A673 (cell line): Measurements from ENCODE around the gene FBXO17. TPM values are rescaled to one million over a fixed set of nuclear protein-coding genes. Genes with fewer than 3 reads are reported as not detected.

Experiments used
- BruUV-seq: library from RNA; stranded (reverse); fragments of 400-500 nt; replicated peaks from 2 replicates; lab custom pipeline; 2021; lab: Mats Ljungman, UMichigan
- CTCF ChIA-PET: fragments of 300-600 bp; sonication (Branson Sonifier 250); formaldehyde crosslinking; loops from one replicate; lab custom pipeline; 2022; ENCODE audit warnings: antibody characterized with exemption; lab: Charles Lee
- POLR2A ChIA-PET: fragments of 300-600 bp; sonication (Branson Sonifier 250); formaldehyde crosslinking; loops from one replicate; lab custom pipeline; 2022; ENCODE audit warnings: antibody characterized with exemption; ENCODE audit not compliant: low non-redundant PET; lab: Charles Lee
- DNase-seq: peaks from one replicate; pipeline ENCODE4 v3.0.0-alpha.2; 2015; ENCODE audit warnings: low spot score
- H3K27ac ChIP-seq: fragments of 200-600 bp; sonication (generic); 2 replicates; pipeline ENCODE4 v1.5.1; 2016; ENCODE audit warnings: mixed run types, low read depth, mild to moderate bottlenecking, mixed read lengths, antibody characterized with exemption, low read length; ENCODE audit not compliant: poor library complexity, severe bottlenecking
- H3K27me3 ChIP-seq: fragments of 200-600 bp; sonication (generic); replicated peaks from 2 replicates; pipeline ENCODE4 v1.6.1; 2017; ENCODE audit warnings: mixed run types, low read depth, mild to moderate bottlenecking, mixed read lengths, antibody characterized with exemption, low read length; ENCODE audit not compliant: insufficient read depth, poor library complexity
- H3K36me3 ChIP-seq: fragments of 200-600 bp; sonication (generic); 2 replicates; pipeline ENCODE4 v1.6.1; 2016; ENCODE audit warnings: mixed run types, mild to moderate bottlenecking, mixed read lengths, antibody characterized with exemption, low read length; ENCODE audit not compliant: insufficient read depth, poor library complexity, severe bottlenecking
- H3K4me1 ChIP-seq: fragments of 200-600 bp; sonication (generic); 2 replicates; pipeline ENCODE4 v1.6.1; 2017; ENCODE audit warnings: mixed run types, mild to moderate bottlenecking, mixed read lengths, antibody characterized with exemption, low read length; ENCODE audit not compliant: insufficient read depth, poor library complexity, severe bottlenecking
- H3K4me3 ChIP-seq: fragments of 200-600 bp; sonication (generic); 2 replicates; pipeline ENCODE4 v1.5.1; 2016; ENCODE audit warnings: low read depth, mixed run types, mild to moderate bottlenecking, mixed read lengths, low read length; ENCODE audit not compliant: poor library complexity, severe bottlenecking
- H3K9me3 ChIP-seq: fragments of 200-600 bp; sonication (generic); 2 replicates; pipeline ENCODE4 v1.6.1; 2016; ENCODE audit warnings: mixed run types, low read depth, mild to moderate bottlenecking, mixed read lengths, antibody characterized with exemption, low read length; ENCODE audit not compliant: poor library complexity, severe bottlenecking
- CTCF ChIP-seq: fragments of 300-800, 200-600 bp; sonication (generic); conservative IDR thresholded peaks from 2 replicates; pipeline ENCODE4 v1.5.1; 2017; ENCODE audit warnings: low read depth, mild to moderate bottlenecking, antibody characterized with exemption, low read length, moderate library complexity, mixed read lengths
- EZH2 ChIP-seq: fragments of 200-600 bp; sonication (generic); IDR thresholded peaks from 2 replicates; pipeline ENCODE4 v1.6.1; 2017; ENCODE audit warnings: borderline replicate concordance, low read depth, mild to moderate bottlenecking, mixed read lengths, antibody characterized with exemption, low read length; ENCODE audit not compliant: poor library complexity, severe bottlenecking
- intact Hi-C: fragments of 100-400 bp; cut with micrococcal nuclease; formaldehyde crosslinking; loops from one replicate; pipeline ENCODE4 v1.10.0; 2022; ENCODE audit not compliant: unreplicated experiment
- total RNA-seq: library from RNA; stranded (reverse); gene quantifications from 2 replicates; pipeline ENCODE4 v1.2.3, GENCODE V29; 2021

The FBXO17 gene
- total RNA-seq, 1 experiment from 2014 or later: 26.0 TPM

- BruUV-seq: no TSS peak
- Histone ChIP-seq H3K27me3 (no peaks in the 10 kb centered on the region), H3K9me3 (no peaks in the 10 kb centered on the region), H3K36me3 (peaks cover 11% of the 10 kb centered on the region), H3K4me1 (peaks cover 9% of the 10 kb centered on the region), H3K4me3 (no peak overlapping the region), H3K27ac (no peak overlapping the region)
- ChIA-PET CTCF (no interaction called here), POLR2A (no interaction called here)
- no peak for DNase-seq
- intact Hi-C loops: no loop called here
- no peak for TF ChIP-seq EZH2
- no peak for TF ChIP-seq CTCF
These were observed 66.6 kb downstream of the FBXO17 start for GRCh38 chr19:38908911-38909310.

GRCh38 chr19:38907670-38908069, 67.9 kb downstream of the FBXO17 start:
- Histone ChIP-seq H3K36me3 (peaks cover 11% of the 10 kb centered on the region), H3K27ac (no peak overlapping the region), H3K4me1 (peaks cover 9% of the 10 kb centered on the region), H3K4me3 (no peak overlapping the region), H3K9me3 (no peaks in the 10 kb centered on the region), H3K27me3 (no peaks in the 10 kb centered on the region)
- POLR2A ChIA-PET: no interaction called here
- CTCF ChIA-PET: no interaction called here
- no peak for DNase-seq
- no TSS peak for BruUV-seq
- TF ChIP-seq CTCF (no peak), EZH2 (no peak)
- intact Hi-C loops: no loop called here

GRCh38 chr19:38907227-38907626, 68.3 kb downstream of the FBXO17 start:
- Histone ChIP-seq H3K4me1 (peaks cover 5% of the 10 kb centered on the region), H3K9me3 (no peaks in the 10 kb centered on the region), H3K4me3 (no peak overlapping the region), H3K27me3 (no peaks in the 10 kb centered on the region), H3K36me3 (peaks cover 11% of the 10 kb centered on the region), H3K27ac (no peak overlapping the region)
- POLR2A ChIA-PET: no interaction called here
- BruUV-seq: no TSS peak
- no peak for TF ChIP-seq EZH2
- TF ChIP-seq CTCF: no peak
- intact Hi-C loops: no loop called here
- DNase-seq: no peak
- CTCF ChIA-PET: no interaction called here
